Ramos (cell line): ENCODE measurements around the gene GNA15.

Experiments
- in situ Hi-C: fragments of 300-500 bp; cut with MboI; formaldehyde crosslinking; loops from one replicate; pipeline ENCODE4 v1.14.3; 2022; ENCODE audit warnings: low sequenced_read_pairs; ENCODE audit not compliant: unreplicated experiment

GNA15 gene

GRCh38 chr19:3119071-3119595 lies 16.7 kb upstream of the GNA15 start:
- in situ Hi-C loops: no loop called here

GRCh38 chr19:3119693-3120380 lies 16.0 kb upstream of the GNA15 start:
- in situ Hi-C loops: no loop called here

- in situ Hi-C loops: no loop called here
Observed at GRCh38 chr19:3120611-3121276, 15.1 kb upstream of the GNA15 start.

- in situ Hi-C loops: no loop called here
Observed at GRCh38 chr19:3121396-3121795, 14.4 kb upstream of the GNA15 start.

GRCh38 chr19:3121821-3122511 lies 13.9 kb upstream of the GNA15 start:
- in situ Hi-C loops: no loop called here

- in situ Hi-C loops: no loop called here
Observed at GRCh38 chr19:3122512-3122870, 13.3 kb upstream of the GNA15 start.

- in situ Hi-C loops: no loop called here
Observed at GRCh38 chr19:3123088-3123721, 12.6 kb upstream of the GNA15 start.

- in situ Hi-C loops: no loop called here
Observed at GRCh38 chr19:3123956-3124355, 11.9 kb upstream of the GNA15 start.

GRCh38 chr19:3124630-3125029 lies 11.2 kb upstream of the GNA15 start:
- in situ Hi-C loops: no loop called here

- in situ Hi-C loops: no loop called here
Observed at GRCh38 chr19:3125900-3126524, 9.8 kb upstream of the GNA15 start.

GRCh38 chr19:3129112-3129511 lies 6.7 kb upstream of the GNA15 start:
- in situ Hi-C loops: no loop called here

GRCh38 chr19:3131168-3131567 lies 4.7 kb upstream of the GNA15 start:
- in situ Hi-C loops: no loop called here

GRCh38 chr19:3132971-3133792 lies 2.7 kb upstream of the GNA15 start:
- in situ Hi-C loops: no loop called here

GRCh38 chr19:3133793-3134116 lies 2.1 kb upstream of the GNA15 start:
- in situ Hi-C loops: no loop called here

GRCh38 chr19:3136684-3137055 lies 837 bp downstream of the GNA15 start:
- in situ Hi-C loops: no loop called here

- in situ Hi-C loops: no loop called here
Observed at GRCh38 chr19:3137119-3137518, 1.3 kb downstream of the GNA15 start.

- in situ Hi-C loops: no loop called here
Observed at GRCh38 chr19:3138268-3138667, 2.4 kb downstream of the GNA15 start.

GRCh38 chr19:3140667-3141038 lies 4.8 kb downstream of the GNA15 start:
- in situ Hi-C loops: no loop called here

- in situ Hi-C loops: no loop called here
Observed at GRCh38 chr19:3142292-3142670, 6.4 kb downstream of the GNA15 start.

- in situ Hi-C loops: no loop called here
Observed at GRCh38 chr19:3142781-3143337, 7.0 kb downstream of the GNA15 start.
